GM23248 (cell line): ENCODE measurements around the gene ATP9A.

Experiments used
- EZH2 ChIP-seq: fragments of 200-600 bp; sonication (generic); IDR thresholded peaks from 2 replicates; pipeline ENCODE4 v1.6.1; 2018; ENCODE audit warnings: antibody characterized with exemption, mild to moderate bottlenecking; ENCODE audit not compliant: insufficient read depth, poor library complexity, severe bottlenecking
- EZH2phosphoT487 ChIP-seq: fragments of 200-600 bp; sonication (generic); IDR thresholded peaks from 2 replicates; pipeline ENCODE4 v1.6.1; 2018; ENCODE audit warnings: antibody characterized with exemption, moderate library complexity, mild to moderate bottlenecking, low read depth; ENCODE audit not compliant: insufficient read depth

DNA sequence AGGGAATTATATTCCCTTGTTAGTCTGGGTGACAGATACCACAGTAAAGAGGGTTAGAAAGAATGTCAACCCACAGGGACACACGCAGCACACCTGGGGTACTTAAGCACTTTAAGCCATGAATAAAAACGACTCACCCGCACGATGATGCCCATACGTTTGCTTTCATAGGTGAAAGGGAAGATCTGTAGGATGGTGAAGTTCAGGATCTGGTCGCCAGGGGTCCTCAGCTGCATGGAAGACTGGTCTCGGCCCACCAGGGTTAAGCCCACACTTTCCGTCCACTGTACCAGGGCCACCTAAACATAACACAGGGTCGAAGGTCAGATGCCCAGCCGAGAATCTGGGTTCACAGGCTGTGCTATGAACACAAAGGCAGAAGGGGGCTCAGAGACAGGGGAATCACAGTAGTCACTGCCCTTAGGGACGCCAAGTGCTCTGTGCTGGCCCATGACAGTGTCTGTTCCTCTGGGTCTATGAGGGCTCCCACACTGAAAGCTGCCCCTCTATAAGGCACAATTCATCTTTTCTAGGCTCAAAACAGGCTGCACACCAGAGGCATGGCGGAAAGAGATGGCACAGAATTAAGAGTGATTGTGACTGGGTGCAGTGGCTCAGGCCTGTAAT lies 128.9 kb downstream of the ATP9A start:
- TF ChIP-seq EZH2 (no peak), EZH2phosphoT487 (no peak)
